ENCODE measurements around the gene TOM1L1.
A peak's percentile ranks its signal among the peaks of the same experiment; 100 is the strongest.

TOM1L1 gene

DNA sequence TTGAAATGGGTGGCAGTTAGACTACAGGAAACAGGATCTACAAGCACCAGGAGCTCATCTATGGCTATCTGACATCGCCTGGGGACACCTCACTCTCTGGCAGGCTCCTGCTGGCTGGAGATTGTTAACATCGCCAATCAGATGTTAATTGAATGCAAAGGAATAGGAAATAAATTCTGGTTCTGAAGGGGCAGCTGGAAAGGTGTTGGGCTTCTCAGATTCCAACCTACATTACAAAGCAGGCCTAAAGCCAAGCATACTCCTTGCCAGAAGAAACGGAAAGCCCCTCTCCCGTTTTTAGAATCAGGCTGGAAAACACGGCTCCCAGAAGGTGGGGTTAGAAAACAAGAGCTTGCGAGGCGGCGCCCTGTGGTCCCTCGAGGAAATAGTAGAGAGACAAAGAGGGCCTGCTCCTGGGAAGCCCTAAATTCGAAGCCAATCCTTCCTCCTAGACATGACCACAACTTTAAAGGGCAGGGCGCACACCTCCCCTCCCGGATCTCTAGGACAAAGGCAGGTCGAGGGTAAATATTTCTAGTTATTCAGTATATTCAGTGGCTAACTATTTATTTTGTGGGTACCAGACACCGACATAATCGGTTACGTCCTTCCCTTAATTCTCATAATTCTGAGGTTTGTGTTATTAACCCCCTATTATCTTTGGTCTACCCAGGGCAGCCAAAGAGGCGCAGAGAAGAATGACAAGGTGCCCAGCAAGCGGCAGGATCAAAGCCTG lies 763 bp upstream of the TOM1L1 start:
- DNase-seq = no peak

GRCh38 chr17:54901230-54901822 lies 674 bp downstream of the TOM1L1 start:
- DNase-seq = peak; percentile 77

DNA sequence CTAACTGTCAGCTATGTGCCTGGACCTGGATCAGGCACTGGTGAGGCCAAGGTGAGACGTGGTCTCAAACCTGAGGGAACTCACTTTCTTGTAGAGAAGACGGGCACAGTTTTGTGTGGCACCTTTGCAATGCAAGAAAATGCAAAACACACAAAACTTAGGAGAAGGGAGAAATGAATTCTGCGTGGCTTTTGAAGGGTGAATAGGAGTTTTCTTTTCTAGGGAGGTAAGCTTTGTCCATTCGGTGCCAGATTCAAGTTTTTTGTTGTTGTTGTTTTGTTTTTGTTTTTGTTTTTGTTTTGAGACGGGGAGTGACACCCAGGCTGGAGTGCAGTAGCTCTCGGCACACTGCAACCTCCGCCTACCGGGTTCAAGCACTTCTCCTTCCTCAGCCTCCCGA lies 1.4 kb downstream of the TOM1L1 start:
- DNase-seq = no peak

DNA sequence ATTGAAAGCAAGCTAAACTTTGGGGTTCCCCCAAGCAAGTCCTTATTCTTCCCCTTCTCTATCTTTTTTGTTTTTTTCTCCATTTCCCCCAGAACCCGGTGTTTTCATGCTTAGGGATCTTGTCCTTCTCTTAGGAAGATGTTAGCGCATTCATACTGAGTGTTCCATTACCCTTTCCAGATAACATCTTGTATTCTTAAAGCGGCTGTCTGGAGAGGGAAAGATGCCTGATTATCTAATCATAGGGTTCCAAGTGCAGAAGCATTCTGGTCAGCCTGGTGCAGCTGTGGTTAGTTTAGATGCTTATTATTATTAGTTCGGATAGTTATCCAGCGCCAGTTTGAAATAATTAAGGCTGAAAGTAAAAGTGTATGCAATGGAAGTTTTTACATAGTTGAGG lies 2.0 kb downstream of the TOM1L1 start:
- DNase-seq = no peak

DNA sequence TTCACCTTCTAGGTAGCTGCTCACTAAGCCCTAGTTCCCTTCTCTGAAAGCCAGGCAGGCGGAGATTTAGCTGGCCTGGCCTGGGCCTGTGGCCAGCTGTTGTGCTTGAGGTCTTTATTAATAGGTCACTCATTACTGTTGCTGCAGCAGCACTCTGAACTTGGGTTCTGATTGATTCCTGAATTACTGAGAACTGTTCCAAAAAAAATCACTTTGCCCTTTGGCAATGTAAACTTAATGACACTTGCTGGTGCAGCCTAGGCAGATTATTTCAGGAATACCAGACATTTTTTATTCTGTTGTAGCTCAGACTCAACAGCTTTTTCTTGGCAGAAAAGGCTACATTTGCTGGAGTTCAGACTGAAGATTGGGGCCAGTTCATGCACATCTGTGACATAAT lies 2.7 kb downstream of the TOM1L1 start:
- no peak for DNase-seq

DNA sequence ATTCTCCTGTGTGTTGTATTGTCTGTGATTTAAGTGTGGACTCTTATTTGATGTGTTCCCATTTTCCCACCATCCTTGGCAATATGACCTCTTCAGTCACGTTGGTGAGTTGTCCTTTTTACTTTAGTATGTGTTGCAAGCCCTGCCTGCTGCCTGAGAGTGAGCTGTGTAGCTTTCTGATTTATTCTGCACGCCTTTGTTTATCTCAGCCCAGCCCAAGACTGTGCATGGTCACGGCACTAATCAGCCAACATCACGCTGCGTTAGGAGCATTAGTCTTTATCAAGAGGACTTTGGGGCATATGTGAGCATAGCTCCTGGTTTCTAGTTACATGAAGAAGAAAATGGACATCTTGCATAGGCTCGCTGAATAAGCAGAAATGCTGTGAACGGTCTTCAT lies 6.0 kb downstream of the TOM1L1 start:
- no peak for DNase-seq

DNA sequence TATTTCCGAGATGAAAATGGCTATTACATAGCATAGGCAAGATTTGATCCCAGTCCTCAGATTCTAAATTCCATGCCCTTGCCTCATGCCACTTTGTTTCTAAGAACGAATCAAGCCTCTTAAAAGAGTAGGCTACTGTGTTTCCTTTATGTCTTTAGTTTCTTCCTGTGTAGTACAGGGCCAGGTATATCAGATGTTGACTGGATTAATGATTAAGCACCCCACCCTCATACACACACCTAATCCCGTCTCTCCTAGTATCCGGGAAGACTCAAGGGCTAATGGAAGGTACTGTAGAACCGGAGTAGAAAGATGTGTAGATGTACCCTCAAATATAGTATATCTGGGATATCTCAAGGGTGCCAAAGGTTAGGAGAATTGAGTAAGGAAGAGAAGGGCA lies 6.7 kb downstream of the TOM1L1 start:
- DNase-seq = no peak

GRCh38 chr17:54909766-54910165 lies 9.1 kb downstream of the TOM1L1 start:
- no peak for DNase-seq

DNA sequence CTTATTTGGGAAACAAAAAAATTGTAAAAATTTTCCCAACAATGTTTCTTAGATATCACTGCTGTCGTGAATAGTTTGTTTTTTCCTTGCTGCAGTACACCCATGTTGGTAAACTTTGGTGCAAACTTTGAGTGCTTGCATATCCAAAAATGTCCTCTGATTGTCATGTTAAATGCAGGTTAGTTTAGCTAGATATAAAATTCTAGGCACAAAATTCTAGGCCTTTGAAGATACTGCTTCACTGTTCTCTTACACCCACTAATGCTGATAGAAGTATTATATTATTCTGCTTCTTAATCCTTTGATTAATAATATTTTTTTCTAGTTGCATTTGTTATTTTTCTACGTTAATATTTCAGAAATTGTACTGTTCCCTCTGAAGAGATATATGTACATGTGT lies 16.1 kb downstream of the TOM1L1 start:
- DNase-seq = no peak

- no peak for DNase-seq
Observed at GRCh38 chr17:54919425-54919824, 18.8 kb downstream of the TOM1L1 start.

GRCh38 chr17:54920819-54921218 lies 20.2 kb downstream of the TOM1L1 start:
- no peak for DNase-seq

GRCh38 chr17:54924405-54924804 lies 23.8 kb downstream of the TOM1L1 start:
- DNase-seq = no peak

DNA sequence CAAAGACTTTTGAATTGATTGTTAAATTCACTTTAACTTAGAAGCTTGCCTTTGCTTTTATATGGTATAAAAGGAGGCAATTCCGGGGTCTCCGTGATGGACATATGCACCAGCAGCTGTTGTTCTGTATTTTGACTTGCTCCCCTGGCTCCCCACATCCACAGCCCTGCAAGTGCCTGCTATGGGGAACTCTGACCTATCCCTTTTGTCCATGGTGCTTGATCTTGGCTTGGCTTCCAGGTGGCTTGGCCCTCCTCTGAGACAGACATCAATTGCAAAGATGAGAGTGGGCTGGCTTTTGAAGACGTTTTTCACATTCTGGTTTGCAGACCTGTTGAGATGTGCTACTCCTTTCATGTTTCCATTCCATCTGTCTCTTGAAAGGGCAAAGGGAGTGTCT lies 26.9 kb downstream of the TOM1L1 start:
- no peak for DNase-seq

DNA sequence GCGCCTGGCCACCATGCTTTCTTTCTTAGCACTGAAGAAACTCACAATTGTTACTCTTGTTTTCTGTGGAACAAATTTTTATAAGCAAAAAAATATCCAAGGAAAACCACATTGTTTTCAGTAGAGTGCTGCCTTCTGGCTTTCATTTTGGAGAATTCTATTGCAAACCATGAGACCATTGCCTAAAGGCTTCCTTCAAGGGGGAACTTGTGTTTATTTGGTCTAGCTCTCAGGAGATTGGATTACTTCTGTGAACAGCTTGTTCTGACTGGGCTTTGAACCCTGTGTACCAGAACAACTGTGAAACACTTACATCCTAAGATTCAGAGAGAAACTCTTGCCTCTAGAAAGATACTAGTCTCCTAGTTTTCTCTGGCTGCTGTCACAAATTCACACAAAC lies 32.1 kb downstream of the TOM1L1 start:
- no peak for DNase-seq

GRCh38 chr17:54933921-54934320 lies 33.3 kb downstream of the TOM1L1 start:
- DNase-seq = no peak

- DNase-seq = no peak
Observed at GRCh38 chr17:54935471-54935870, 34.8 kb downstream of the TOM1L1 start.

- no peak for DNase-seq
Observed at GRCh38 chr17:54937018-54937417, 36.4 kb downstream of the TOM1L1 start.

- DNase-seq = no peak
Observed at GRCh38 chr17:54937426-54937825, 36.8 kb downstream of the TOM1L1 start.

GRCh38 chr17:54941285-54941684 lies 40.6 kb downstream of the TOM1L1 start:
- DNase-seq = no peak

DNA sequence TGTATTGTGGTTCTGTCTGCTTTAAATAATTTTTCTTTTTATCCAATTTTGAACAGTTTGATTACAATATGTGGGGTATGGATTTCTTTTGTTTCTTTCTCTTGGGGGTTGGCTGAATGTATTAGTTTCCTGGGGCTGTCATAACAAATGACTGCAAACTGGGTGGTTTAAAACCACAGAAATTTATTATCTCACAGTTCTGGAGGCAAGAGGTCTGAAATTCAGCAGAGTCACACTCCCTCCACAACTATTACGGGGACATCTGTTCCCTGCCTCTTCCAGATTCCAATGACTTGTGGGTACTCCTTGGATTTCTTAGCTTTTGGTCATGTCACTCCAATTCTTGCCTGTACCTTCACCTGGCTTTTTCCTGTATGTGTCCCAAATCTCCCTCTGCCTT lies 44.1 kb downstream of the TOM1L1 start:
- no peak for DNase-seq

DNA sequence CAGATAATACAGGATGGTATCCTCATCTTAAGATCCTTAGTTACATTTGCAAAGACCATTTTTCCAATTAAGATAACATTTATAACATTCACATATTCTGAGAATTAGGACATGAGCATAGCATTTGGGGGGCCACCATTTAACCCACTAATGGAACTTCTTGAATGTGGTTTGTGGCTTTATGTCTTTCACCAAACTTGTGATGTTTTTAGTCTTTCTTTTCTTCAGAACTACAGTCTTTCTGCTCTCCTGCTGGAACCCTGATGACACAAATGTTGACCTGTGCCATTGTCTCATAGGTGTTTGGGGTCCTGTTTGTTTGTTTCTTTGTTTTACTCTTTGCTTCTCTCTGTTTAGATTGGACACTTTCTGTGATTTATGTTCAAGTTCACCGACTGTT lies 44.6 kb downstream of the TOM1L1 start:
- DNase-seq = no peak

- no peak for DNase-seq
Observed at GRCh38 chr17:54945671-54946070, 45.0 kb downstream of the TOM1L1 start.

GRCh38 chr17:54947396-54947795 lies 46.7 kb downstream of the TOM1L1 start:
- no peak for DNase-seq

- peak; percentile 92 for DNase-seq
Observed at GRCh38 chr17:54948380-54948779, 47.7 kb downstream of the TOM1L1 start.

- DNase-seq = no peak
Observed at GRCh38 chr17:54950116-54950515, 49.5 kb downstream of the TOM1L1 start.
